AG09319 (cell line): ENCODE results near the gene F2RL2.

Experiments used
- DNase-seq: peaks from one replicate; pipeline ENCODE4 v3.0.0-alpha.2; 2010; ENCODE audit warnings: low read depth; ENCODE audit errors: extremely low read depth
- TF ChIP-seq, protein P1 (sequence below): IDR thresholded peaks from 2 replicates; pipeline ENCODE4 v1.5.1; 2011; ENCODE audit warnings: low read depth, mild to moderate bottlenecking, inconsistent platforms, low read length, moderate library complexity

Gene F2RL2

DNA sequence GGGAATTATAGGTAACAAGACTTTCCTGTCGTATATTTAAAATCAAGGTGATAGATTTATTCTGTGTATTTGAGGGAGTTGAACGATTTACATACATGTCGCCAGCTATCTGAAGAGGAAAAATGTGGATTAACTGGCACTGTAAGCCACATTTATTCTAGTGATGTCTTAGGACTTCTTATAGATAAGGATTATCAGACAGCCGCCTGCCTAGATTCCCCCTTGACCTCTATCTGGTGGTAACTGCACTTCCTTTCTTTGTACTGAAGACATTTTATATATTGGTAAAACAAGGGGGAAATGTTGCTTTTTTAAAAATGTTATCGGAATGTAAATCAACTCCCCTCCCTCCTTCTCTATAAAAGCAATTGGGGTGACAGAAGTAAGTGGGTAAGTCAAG lies 39.3 kb upstream of the F2RL2 start:
- TF ChIP-seq, protein P1, sequence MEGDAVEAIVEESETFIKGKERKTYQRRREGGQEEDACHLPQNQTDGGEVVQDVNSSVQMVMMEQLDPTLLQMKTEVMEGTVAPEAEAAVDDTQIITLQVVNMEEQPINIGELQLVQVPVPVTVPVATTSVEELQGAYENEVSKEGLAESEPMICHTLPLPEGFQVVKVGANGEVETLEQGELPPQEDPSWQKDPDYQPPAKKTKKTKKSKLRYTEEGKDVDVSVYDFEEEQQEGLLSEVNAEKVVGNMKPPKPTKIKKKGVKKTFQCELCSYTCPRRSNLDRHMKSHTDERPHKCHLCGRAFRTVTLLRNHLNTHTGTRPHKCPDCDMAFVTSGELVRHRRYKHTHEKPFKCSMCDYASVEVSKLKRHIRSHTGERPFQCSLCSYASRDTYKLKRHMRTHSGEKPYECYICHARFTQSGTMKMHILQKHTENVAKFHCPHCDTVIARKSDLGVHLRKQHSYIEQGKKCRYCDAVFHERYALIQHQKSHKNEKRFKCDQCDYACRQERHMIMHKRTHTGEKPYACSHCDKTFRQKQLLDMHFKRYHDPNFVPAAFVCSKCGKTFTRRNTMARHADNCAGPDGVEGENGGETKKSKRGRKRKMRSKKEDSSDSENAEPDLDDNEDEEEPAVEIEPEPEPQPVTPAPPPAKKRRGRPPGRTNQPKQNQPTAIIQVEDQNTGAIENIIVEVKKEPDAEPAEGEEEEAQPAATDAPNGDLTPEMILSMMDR: no peak

DNA sequence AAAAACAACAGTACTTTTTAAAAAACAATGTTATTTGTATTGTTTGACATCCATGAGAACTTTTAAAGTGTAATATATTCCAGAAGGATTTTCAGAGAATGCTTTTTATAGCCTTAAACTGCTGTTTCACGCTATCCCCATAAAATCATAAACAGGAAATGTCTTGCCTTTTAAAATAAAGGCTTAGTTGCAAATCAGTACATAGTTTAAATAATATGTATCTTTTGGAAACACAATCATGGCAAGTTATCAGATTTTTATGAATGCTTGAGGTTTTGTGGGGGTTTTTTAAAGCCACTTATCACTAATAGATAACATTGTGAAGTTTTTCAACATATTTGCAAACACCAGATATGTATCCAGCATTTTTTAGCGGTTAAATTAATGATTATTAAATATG lies 37.2 kb upstream of the F2RL2 start:
- DNase-seq: no peak
- TF ChIP-seq, protein P1: no peak

More for the DNA sequence above, 39.3 kb upstream of the F2RL2 start:
- DNase-seq: no peak

DNA sequence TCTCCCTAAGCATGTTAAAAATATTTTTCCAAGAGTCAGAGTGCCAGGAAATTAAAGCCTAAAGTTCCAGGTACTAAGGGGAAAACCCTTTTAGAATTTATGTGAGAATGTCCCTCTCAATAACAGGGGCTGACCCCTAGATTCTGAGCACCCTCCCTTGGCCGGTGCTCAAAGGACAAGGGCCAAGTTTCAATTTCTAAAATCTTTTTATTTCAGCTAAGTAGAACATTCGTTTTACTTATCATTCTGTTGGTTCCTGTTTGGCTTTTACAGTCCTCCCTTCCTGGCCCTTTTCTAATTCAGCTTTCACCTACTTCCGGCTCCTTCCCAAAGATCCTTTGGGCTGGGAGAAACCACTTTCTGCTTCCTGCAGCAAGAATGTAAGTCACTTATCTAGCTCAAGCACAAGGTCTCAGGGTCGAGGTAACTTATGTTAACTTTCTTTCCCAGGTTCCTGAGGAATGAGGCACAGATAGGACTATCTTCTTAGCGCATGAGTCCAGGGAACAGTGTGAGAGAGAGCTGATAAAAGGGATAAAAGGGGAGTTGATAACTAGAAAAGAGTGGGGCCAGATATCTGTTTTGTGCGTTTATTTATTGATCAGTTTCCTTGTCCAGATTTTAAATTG lies 34.6 kb upstream of the F2RL2 start:
- TF ChIP-seq, protein P1: no peak
- DNase-seq: no peak

GRCh38 chr5:76657091-76657490 lies 33.9 kb upstream of the F2RL2 start:
- DNase-seq: no peak
- TF ChIP-seq, protein P1: no peak

- TF ChIP-seq, protein P1: no peak
- no peak for DNase-seq
Measured at GRCh38 chr5:76652809-76653414, 29.7 kb upstream of the F2RL2 start.

DNA sequence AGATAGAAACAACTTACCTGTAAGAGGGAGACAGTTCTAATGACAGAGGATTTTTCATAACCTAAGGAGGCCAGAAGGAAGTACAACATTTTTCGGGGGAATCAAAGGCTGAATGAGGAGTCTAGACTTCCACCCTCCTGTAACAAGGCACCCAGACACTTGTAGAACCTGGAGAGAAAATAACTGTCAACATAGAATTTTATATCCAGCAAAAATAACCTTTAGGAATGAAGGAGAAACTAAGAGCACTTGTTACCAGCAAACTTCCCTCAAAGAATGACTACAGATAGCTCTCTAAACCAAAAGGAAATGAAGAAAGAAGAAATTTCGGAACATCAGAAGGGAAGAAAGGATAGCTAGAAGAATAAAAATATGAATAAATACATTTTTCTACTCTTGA lies 25.9 kb upstream of the F2RL2 start:
- DNase-seq: no peak
- TF ChIP-seq, protein P1: no peak

DNA sequence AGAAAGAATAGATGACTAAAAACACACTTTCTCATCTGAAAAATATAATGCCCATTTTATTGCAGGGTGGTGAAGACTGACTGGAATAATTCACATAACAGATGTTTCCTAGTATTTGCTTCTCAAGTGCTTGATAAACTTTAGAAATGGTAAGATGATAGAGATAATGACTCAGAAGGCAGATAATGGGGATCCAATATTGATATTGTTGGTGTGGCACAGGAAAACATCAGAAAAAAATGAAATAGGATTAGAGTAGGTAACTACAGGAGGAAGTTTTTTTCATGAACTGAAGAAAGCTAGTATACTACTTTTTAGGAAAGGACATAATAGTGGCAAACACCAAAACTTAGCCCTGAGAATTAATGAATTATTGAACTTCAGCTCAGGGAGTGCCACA lies 20.2 kb upstream of the F2RL2 start:
- TF ChIP-seq, protein P1: no peak
- no peak for DNase-seq
